Measurements from ENCODE around the gene NBAS.

GRCh38 chr2:15160201-15160991 lies 400.7 kb downstream of the NBAS start:
- no peak for TF ChIP-seq EZH2 (IDR thresholded peaks at IDR 0.05; ENCODE audit: low read depth)
- TF ChIP-seq CTCF (conservative IDR thresholded peaks at IDR 0.05) = no peak
